HG02588 (cell line): ENCODE data around the gene NPFFR2.
"Not testable (repeated sequence)": the region's sequence is repeated elsewhere in the genome, so short reads cannot be mapped to it uniquely, and the experiment has no call there.

Experiments used
- ATAC-seq: cut with Tn5 transposase; IDR thresholded peaks from one replicate; pipeline ENCODE4 v1.9.1; 2021; ENCODE audit warnings: mild to moderate bottlenecking, moderate library complexity; ENCODE audit not compliant: unreplicated experiment

Gene NPFFR2

GRCh38 chr4:72031868-72032608 lies at the start of gene NPFFR2:
TSS of gene NPFFR2 (plus strand) at chr4:72032000. CDS start at chr4:72128592, 96,592 bp downstream.
- no peak for ATAC-seq

GRCh38 chr4:71992571-71993312 lies 39.1 kb upstream of the NPFFR2 start:
- no peak for ATAC-seq

- no peak for ATAC-seq
Observed at GRCh38 chr4:71994559-71994958, 37.2 kb upstream of the NPFFR2 start.

- no peak for ATAC-seq
Observed at GRCh38 chr4:71995297-71995696, 36.5 kb upstream of the NPFFR2 start.

- no peak for ATAC-seq
Observed at GRCh38 chr4:72006586-72006985, 25.2 kb upstream of the NPFFR2 start.

- no peak for ATAC-seq
Observed at GRCh38 chr4:72011906-72012305, 19.9 kb upstream of the NPFFR2 start.

- no peak for ATAC-seq
Observed at GRCh38 chr4:72016011-72016410, 15.8 kb upstream of the NPFFR2 start.

GRCh38 chr4:72019688-72020087 lies 12.1 kb upstream of the NPFFR2 start:
- no peak for ATAC-seq

- no peak for ATAC-seq
Observed at GRCh38 chr4:72022553-72022952, 9.2 kb upstream of the NPFFR2 start.

GRCh38 chr4:72055566-72055965 lies 23.8 kb downstream of the NPFFR2 start:
- no peak for ATAC-seq

GRCh38 chr4:72063726-72064125 lies 31.9 kb downstream of the NPFFR2 start:
- no peak for ATAC-seq

GRCh38 chr4:72067051-72067450 lies 35.3 kb downstream of the NPFFR2 start:
- no peak for ATAC-seq

GRCh38 chr4:72073816-72074215 lies 42.0 kb downstream of the NPFFR2 start:
- no peak for ATAC-seq

- ATAC-seq: no peak
Observed at GRCh38 chr4:72076562-72076961, 44.8 kb downstream of the NPFFR2 start.

GRCh38 chr4:72077346-72077745 lies 45.5 kb downstream of the NPFFR2 start:
- ATAC-seq: no peak

- ATAC-seq: peak; percentile 85
Observed at GRCh38 chr4:72084587-72085011, 52.8 kb downstream of the NPFFR2 start.

- ATAC-seq: not testable (repeated sequence)
Observed at GRCh38 chr4:72090606-72091005, 58.8 kb downstream of the NPFFR2 start.

GRCh38 chr4:72094059-72094797 lies 62.4 kb downstream of the NPFFR2 start:
- no peak for ATAC-seq

GRCh38 chr4:72107456-72107855 lies 75.7 kb downstream of the NPFFR2 start:
- no peak for ATAC-seq

- no peak for ATAC-seq
Observed at GRCh38 chr4:72109364-72109763, 77.6 kb downstream of the NPFFR2 start.

GRCh38 chr4:72109959-72110497 lies 78.2 kb downstream of the NPFFR2 start:
- ATAC-seq: no peak
